D721Med (cell line): Measurements from ENCODE around the gene ADNP.

Experiments
- DNase-seq: peaks from one replicate; pipeline ENCODE4 v3.0.0; 2011; ENCODE audit warnings: low spot score; ENCODE audit not compliant: insufficient read length
- FAIRE-seq: peaks from 2 replicates; lab custom pipeline; 2011; peaks lifted over from hg19 to GRCh38; lab: Jason Lieb, UNC
- TF ChIP-seq, protein P1 (sequence below): IDR thresholded peaks from 2 replicates; pipeline ENCODE4 v1.5.1; 2012; ENCODE audit warnings: mild to moderate bottlenecking, control low read depth; ENCODE audit not compliant: insufficient read depth; ENCODE audit errors: missing control alignments

The ADNP gene

DNA sequence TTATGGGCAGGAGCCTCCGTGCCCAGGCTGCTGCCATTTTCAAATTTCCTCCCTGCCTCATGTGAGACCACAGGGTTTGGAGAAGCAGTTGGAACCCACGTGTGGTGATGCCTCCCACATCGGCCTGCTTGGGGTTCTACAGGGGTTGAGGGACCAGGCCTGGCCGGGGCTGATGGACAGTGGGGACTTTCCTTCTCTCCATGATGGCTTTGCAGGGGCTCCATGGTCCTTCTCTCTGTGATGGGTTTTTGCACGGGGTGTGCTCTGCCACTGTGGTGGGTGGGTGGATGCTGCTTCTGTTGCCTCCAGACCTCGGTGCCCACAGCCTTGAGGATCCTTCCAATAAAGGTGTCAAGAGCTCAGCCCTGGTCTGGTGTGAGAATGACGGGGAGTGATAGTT is 54.4 kb downstream of the ADNP start:
- no peak for DNase-seq
- no peak for FAIRE-seq

GRCh38 chr20:50876063-50876685 is 55.1 kb downstream of the ADNP start:
- no peak for FAIRE-seq
- TF ChIP-seq, protein P1, sequence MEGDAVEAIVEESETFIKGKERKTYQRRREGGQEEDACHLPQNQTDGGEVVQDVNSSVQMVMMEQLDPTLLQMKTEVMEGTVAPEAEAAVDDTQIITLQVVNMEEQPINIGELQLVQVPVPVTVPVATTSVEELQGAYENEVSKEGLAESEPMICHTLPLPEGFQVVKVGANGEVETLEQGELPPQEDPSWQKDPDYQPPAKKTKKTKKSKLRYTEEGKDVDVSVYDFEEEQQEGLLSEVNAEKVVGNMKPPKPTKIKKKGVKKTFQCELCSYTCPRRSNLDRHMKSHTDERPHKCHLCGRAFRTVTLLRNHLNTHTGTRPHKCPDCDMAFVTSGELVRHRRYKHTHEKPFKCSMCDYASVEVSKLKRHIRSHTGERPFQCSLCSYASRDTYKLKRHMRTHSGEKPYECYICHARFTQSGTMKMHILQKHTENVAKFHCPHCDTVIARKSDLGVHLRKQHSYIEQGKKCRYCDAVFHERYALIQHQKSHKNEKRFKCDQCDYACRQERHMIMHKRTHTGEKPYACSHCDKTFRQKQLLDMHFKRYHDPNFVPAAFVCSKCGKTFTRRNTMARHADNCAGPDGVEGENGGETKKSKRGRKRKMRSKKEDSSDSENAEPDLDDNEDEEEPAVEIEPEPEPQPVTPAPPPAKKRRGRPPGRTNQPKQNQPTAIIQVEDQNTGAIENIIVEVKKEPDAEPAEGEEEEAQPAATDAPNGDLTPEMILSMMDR, result no peak
- no peak for DNase-seq

More for the DNA sequence above, 54.4 kb downstream of the ADNP start:
- TF ChIP-seq, protein P1, result no peak

DNA sequence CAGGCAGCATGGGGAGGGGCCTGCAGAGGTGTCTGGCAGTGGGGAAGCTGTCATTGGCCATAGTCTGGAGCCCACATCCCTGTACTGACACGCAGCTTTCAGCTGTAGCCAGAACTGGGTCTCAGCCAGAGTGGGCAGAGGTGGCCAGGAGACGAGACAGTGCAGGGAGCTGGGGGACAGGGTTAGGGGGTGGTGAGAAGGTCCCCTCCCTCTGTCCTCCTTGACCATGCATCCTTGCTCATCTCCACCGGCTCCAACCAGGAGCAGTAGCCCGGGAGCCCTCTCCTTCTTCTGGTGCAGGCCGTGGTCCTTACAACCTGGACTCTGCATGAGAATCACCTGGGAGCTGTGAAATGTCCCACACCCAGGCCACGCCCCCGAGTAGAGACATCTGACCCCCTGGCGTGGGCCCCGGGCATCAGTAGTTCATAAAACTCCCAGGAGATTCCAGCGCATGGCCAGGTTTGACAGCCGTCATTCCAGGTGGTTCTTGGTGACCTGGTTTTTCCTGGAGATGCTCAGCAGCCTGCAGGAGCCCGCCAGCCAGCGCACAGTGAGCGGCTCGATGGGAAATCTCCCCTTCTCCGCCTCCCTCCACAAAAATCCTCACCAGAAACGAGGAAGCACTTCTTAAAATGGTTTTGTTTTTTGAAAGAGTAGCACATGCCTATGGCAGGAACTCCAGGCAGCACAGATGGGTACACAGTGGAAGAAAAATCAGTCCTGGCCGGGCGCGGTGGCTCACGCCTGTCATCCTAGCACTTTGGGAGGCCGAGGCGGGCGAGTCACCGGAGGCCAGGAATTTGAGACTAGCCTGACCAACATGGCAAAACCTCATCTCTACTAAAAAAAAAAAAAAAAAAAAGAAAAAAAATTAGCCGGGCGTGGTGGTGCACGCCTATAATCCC is 56.2 kb downstream of the ADNP start:
- no peak for DNase-seq
- no peak for FAIRE-seq
- TF ChIP-seq, protein P1, result no peak

DNA sequence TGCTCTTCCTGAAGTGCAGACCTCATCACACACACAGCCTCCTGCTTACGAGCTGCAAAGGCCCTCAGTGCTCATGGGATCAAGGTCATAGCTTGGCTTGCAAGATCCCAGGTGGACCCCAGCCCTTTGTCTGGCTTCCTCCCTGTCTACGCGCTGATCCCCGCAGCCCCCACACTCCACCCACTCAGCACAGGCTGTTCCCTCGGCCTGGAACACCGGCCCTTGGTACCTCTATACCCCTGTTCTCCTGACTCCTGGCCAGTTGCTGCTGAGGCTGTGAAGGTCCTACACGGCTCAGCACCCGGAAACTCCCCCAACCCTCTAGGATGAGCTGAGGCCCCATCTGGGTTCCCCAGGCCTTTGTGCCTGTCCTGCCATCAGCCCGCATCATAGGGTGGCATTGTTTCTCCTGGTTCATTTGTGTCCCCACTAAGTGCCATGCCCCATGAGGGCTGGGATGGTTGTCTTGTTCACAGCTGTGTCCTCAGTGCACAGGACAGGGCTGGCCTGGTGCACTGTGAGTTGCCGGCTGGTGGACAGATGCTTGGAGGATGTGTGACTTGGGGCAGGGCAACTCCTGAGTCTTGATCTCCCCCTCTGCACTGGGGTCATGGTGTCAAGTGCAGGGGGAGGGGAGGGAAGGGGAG is 57.0 kb downstream of the ADNP start:
- no peak for DNase-seq
- TF ChIP-seq, protein P1, result no peak
- no peak for FAIRE-seq

DNA sequence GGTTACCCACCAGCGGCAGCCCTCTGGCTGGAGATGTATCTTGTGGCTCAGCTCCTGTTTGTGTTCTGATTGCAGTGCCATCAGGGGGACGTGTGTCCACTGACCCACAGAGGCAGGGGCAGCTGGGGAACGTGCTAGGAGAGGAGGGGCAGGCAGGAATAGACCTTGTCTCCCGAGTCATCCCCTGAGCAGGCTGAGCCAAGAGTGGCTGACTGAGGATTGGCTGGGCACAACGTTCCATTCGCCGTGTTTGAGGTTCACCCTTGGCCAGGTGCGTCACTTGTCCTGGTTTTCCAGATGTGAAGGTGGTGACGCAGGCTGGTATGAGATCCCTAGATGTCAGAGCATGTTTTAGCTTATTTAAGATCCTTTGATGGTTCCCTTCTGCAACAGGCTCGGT is 57.7 kb downstream of the ADNP start:
- DNase-seq, result no peak
- FAIRE-seq, result no peak
- TF ChIP-seq, protein P1, result no peak

- TF ChIP-seq, protein P1, result no peak
- FAIRE-seq (no peak), DNase-seq (no peak)
These were observed 58.4 kb downstream of the ADNP start for GRCh38 chr20:50872560-50873425.
